NCI-H1930 (cell line): Measurements from ENCODE around the gene KLF16.

Experiments used
- DNase-seq, 2 experiments: peaks; one replicate each; lab custom pipeline; 2025; lab: John Stamatoyannopoulos, UW

KLF16 gene

GRCh38 chr19:1840541-1841115, 22.8 kb downstream of the KLF16 start:
- no peak for DNase-seq

GRCh38 chr19:1839658-1840540, 23.5 kb downstream of the KLF16 start:
- no peak for DNase-seq

GRCh38 chr19:1837625-1838105, 25.7 kb downstream of the KLF16 start:
- DNase-seq, result no peak

DNA sequence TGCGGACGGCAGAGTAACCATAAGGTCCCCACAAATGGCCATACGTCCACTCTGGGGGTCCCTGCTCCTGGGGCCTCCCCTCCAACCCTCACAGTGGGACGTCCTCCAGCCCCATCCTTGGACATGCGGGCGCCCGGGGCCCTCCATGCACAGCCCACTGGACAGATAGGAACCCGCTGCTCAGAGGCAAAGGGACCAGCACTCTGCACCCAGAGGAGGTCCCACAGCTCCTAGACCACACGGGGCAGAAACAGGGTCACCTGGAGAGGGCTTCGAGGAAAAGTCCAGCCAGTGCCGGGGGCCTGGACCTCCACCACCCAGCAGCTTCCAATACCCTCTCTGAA, 26.2 kb downstream of the KLF16 start:
- no peak for DNase-seq

- no peak for DNase-seq
These were observed 26.7 kb downstream of the KLF16 start for GRCh38 chr19:1836458-1837221.

DNA sequence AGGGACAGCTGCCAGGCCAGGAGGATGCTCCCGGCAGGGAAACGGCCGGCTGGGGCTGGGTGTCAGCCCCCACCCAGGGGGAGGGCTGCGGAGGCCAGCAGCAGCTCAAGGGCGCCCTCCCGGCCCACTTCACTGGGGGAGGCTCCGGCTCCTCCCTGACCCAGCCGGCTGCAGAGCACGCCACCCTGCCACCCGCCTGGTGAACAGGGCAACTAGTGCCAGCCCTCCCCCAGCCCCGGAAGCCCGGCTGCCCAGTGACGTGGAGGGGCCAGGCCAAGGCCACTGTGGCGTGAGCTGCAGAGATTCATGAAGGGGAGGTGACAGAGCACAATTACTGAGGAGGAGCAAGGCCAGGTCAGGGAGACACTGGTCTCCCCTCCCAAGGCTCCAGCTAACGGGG, 29.8 kb downstream of the KLF16 start:
- no peak for DNase-seq

- DNase-seq, result no peak
These were observed 31.2 kb downstream of the KLF16 start for GRCh38 chr19:1832046-1832663.

GRCh38 chr19:1830978-1831377, 32.4 kb downstream of the KLF16 start:
- DNase-seq, result no peak

DNA sequence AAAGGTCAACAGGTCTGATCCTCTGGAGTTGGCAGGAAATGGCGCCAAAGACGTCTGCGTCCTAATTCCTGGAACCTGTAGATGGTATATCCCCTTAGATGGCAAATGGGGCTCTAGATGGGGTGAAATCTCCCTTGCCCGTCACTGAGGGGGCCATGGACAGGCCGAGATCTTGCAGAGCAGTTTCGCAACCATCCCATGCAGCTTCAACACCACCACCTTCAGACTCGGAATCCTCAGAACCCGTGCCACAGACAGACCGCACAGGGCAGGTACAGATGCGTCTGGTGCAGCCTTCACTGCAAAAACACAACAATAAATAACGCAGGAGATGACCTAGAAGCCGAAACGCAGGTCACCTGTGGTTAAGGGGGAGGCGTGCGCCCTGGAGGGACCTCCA, 32.8 kb downstream of the KLF16 start:
- DNase-seq, result no peak

- DNase-seq, result no peak
These were observed 33.4 kb downstream of the KLF16 start for GRCh38 chr19:1829958-1830357.

GRCh38 chr19:1828279-1829238, 34.8 kb downstream of the KLF16 start:
- DNase-seq, result no peak

GRCh38 chr19:1827566-1828278, 35.7 kb downstream of the KLF16 start:
- DNase-seq, result no peak

GRCh38 chr19:1826557-1827521, 36.5 kb downstream of the KLF16 start:
- DNase-seq, result no peak

DNA sequence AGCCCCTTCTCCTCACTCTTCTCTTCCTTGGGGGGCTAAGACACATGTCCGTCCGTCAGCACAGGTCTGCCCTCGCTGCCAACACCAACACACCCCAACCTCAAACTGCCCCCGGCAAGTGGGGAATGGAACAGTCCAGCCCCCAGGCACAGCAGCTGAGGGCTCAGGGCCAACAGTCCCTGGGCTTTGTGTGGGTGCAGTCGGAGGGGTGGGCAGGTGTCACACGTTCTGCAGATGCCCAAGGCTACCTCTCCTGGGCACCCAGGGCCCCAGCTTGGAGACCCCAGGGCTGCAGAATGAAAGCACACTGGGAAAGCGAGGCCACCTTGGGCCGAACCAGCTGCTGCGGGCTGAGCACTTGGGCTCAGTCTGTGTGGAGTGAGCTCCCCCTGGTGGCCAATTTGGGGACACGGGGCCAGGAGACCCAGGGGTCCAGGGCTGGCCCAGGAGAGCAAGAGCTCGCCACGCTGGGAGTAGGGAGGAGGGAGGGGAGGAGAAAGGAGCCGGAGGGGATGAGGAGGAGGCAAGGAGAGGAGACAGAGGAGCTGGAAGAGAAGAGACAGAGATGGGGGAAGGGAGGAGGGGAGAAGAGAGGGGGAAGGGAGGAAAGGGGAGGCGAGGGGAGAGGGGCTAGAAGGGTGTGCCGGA, 37.3 kb downstream of the KLF16 start:
- peak; percentile 37 to 58 for DNase-seq

DNA sequence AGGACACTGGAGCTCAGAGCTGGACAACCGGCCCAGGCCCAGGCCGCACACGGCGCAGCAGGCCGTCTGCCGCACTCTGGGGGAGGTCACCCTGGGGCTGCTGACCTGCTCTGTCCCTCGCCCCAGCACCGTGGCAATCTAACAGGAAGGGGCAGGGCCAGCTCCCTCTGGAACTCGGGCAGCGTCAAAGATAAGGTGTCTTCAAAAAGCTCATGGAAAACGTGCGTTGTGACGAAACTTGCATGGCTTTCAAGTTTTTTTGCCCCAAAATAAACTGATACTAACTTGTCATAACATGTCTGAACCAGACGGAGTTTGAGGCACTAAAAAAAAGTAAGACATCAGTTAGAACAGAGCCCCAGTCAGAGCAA, 39.1 kb downstream of the KLF16 start:
- no peak for DNase-seq

GRCh38 chr19:1823539-1824251, 39.7 kb downstream of the KLF16 start:
- DNase-seq, result no peak

- no peak for DNase-seq
These were observed 40.4 kb downstream of the KLF16 start for GRCh38 chr19:1823020-1823419.

DNA sequence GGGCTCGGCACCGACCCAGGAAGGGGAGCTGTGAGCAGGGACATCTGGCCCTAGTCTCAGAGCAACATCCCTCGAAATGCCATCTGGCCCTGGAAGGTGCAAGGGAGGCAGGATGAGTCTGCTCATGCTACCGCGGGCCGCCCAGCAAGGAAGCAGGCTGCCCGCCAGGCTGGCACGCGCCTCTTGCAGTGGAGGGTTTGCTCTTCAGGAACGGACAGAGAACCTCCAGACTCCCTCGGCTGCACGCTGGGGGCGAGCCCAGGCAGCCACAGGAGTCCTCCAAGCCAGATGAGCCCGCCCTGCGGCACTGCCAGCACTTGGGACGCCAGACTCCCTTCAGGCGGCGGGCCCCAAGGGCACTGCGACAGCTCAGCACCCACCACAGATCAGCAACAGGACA, 41.2 kb downstream of the KLF16 start:
- no peak for DNase-seq
